ENCODE measurements around the gene NECTIN4. TPM values are rescaled to one million over a fixed set of nuclear protein-coding genes. Genes with fewer than 3 reads are reported as not detected.

Gene NECTIN4
- total RNA-seq, 1 donor from 2014 or later, result not detected

DNA sequence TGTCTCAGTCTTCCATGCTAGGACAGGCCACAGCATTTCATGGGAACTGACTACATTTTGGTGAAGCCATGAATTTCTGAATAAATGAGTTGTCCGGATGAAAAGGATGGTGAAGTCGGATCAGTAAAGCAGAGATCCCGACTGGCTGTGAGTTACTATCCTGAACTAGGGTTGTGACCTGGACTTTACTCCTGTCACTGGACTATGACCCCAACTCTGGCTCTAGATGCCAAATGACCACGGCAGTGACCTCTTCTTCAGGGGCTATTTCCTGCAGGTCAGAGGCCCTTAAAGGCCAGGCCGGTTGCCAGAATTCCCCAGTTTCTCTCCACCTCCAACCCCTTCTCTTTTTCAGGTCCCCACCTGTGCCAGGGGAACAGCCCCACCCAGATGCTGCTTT lies 1.7 kb upstream of the NECTIN4 start:
- Mint-ChIP-seq H3K36me3 (ENCODE audit: low read depth) (no peaks in the 10 kb centered on the region), H3K4me3 (no peak overlapping the region), H3K9me3 (no peaks in the 10 kb centered on the region), H3K4me1 (peaks cover 6% of the 10 kb centered on the region), H3K27me3 (ENCODE audit: low read depth) (peaks cover 4% of the 10 kb centered on the region), H3K27ac (ENCODE audit: unreplicated experiment) (no peak overlapping the region)
- no peak for TF ChIP-seq CTCF (conservative IDR thresholded peaks at IDR 0.05)
- DNase-seq (ENCODE audit: low read depth, low spot score), result no peak

GRCh38 chr1:161090617-161091016 lies 1.3 kb upstream of the NECTIN4 start:
- DNase-seq (ENCODE audit: low read depth, low spot score), result no peak
- Mint-ChIP-seq H3K27ac (ENCODE audit: unreplicated experiment) (no peak overlapping the region), H3K9me3 (no peaks in the 10 kb centered on the region), H3K36me3 (ENCODE audit: low read depth) (no peaks in the 10 kb centered on the region), H3K4me1 (peaks cover 10% of the 10 kb centered on the region), H3K4me3 (no peak overlapping the region), H3K27me3 (ENCODE audit: low read depth) (peaks cover 4% of the 10 kb centered on the region)
- TF ChIP-seq CTCF (conservative IDR thresholded peaks at IDR 0.05), result no peak

GRCh38 chr1:161089938-161090337 lies 580 bp upstream of the NECTIN4 start:
- Mint-ChIP-seq H3K27ac (ENCODE audit: unreplicated experiment) (no peak overlapping the region), H3K4me3 (no peak overlapping the region), H3K36me3 (ENCODE audit: low read depth) (no peaks in the 10 kb centered on the region), H3K9me3 (no peaks in the 10 kb centered on the region), H3K4me1 (peaks cover 8% of the 10 kb centered on the region), H3K27me3 (ENCODE audit: low read depth) (peaks cover 1% of the 10 kb centered on the region)
- TF ChIP-seq CTCF (conservative IDR thresholded peaks at IDR 0.05), result no peak
- no peak for DNase-seq (ENCODE audit: low read depth, low spot score)

DNA sequence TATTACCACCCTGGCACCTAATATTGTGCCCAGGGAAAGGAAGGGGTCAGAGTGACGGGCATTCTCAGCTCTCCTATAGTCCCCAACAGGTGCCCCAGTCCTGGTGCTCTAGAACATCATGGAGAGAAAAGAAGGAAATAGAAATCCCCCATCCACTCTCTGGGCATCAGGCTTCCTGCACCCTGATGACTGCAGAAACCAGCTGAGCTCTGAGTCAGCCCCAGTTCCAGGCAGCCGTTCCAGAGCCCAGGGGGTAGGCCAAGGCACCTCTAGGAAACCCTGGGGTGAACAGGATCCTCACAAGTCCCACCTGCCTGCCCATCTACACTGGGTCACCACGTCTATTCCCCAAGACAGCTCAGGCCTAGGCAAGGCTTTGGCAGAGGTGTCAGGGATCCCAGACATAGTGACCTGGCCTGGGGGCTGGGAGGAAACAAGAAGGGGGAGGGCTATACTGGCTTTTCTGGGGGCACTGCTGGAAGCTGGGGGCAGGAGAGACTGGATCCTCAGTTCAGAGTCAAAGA lies 709 bp downstream of the NECTIN4 start:
- TF ChIP-seq CTCF (conservative IDR thresholded peaks at IDR 0.05), result no peak
- H3K4me3 Mint-ChIP-seq, result no peak overlapping the region

GRCh38 chr1:161086457-161086856 lies 2.9 kb downstream of the NECTIN4 start:
- Mint-ChIP-seq H3K27ac (ENCODE audit: unreplicated experiment) (no peak overlapping the region), H3K27me3 (ENCODE audit: low read depth) (no peaks in the 10 kb centered on the region), H3K4me3 (no peak overlapping the region), H3K9me3 (no peaks in the 10 kb centered on the region), H3K36me3 (ENCODE audit: low read depth) (no peaks in the 10 kb centered on the region), H3K4me1 (peaks cover 10% of the 10 kb centered on the region)
- no peak for TF ChIP-seq CTCF (conservative IDR thresholded peaks at IDR 0.05)
- no peak for DNase-seq (ENCODE audit: low read depth, low spot score)

More for the DNA sequence above, 709 bp downstream of the NECTIN4 start:
- no peak for DNase-seq (ENCODE audit: low read depth, low spot score)
- H3K4me1 Mint-ChIP-seq, result peaks cover 5% of the 10 kb centered on the region
- H3K36me3 Mint-ChIP-seq (ENCODE audit: low read depth), result no peaks in the 10 kb centered on the region
- H3K27ac Mint-ChIP-seq (ENCODE audit: unreplicated experiment), result no peak overlapping the region
- H3K9me3 Mint-ChIP-seq, result no peaks in the 10 kb centered on the region
- H3K27me3 Mint-ChIP-seq (ENCODE audit: low read depth), result no peaks in the 10 kb centered on the region
